Germinal center (tissue), 1 donor: ENCODE measurements around the gene ASIC4.
A peak's percentile ranks its signal among the peaks of the same experiment; 100 is the strongest.

Source experiments
- DNase-seq: peaks from one replicate; pipeline ENCODE4 v3.0.0; 2012; ENCODE audit warnings: mixed read lengths, low spot score

The ASIC4 gene

DNA sequence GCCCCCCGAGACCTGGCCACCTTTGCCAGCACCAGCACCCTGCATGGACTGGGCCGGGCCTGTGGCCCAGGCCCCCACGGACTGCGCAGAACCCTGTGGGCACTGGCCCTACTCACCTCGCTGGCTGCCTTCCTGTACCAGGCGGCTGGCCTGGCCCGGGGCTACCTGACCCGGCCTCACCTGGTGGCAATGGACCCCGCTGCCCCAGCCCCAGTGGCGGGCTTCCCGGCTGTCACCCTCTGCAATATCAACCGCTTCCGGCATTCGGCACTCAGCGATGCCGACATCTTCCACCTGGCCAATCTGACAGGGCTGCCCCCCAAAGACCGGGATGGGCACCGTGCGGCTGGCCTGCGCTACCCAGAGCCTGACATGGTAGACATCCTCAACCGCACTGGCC is 554 bp downstream of the ASIC4 start:
- no peak for DNase-seq

DNA sequence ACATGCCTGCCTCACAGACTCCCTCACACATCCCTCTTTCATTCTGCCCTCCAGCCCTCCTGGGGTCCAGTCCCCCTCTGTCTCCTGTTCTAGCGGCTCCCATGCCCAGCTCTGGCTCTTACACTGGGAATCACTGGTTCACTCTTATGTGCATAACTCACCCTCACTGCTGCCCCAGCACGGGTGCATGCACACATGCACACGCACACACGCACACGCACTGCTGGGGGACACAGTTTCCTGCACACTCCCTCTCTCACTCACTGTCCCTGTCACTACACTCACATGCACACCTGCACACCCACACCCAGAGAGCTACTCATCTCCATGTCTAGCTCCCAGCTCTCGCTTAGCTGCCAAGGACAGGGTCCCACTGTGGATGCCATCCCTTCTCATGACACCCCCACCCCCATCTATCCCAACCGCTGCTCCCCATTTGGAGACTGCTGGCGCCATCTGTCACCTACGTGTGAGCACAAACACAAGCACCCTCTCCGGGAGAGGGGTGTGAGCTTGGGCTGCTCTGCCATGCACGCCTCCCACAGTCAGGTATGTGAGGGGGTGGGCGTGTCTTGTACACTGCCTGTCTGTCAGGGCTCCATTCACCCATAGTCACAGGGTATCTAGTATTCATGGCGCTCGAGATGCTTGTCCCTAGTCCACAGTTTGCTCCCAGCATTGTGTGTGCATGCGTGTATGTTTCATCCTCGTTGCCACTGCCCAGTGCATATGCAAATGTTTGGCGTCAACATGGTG is 1.8 kb downstream of the ASIC4 start:
- DNase-seq: no peak

DNA sequence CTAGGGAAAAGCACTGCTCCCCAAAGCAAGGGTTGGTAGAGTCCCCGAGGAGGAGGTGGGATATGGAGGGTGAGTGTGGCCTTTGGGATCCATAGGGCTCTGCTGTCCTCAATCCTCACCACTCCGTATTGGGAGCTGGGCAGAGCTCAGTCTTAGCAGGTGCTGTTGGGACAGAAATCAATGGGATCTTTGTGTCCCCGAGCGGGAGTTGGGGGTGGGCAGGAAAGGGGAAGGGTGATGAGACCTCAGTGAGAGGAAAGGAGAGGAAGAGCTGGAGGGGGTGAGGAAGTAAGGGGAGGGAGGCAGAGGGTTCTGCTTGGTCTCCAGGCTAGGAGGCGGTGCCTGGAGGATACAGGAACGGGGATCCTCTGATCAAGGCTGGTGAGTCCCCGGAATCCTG is 2.6 kb downstream of the ASIC4 start:
- DNase-seq: no peak

GRCh38 chr2:219517954-219518778 is 3.9 kb downstream of the ASIC4 start:
- DNase-seq: no peak

DNA sequence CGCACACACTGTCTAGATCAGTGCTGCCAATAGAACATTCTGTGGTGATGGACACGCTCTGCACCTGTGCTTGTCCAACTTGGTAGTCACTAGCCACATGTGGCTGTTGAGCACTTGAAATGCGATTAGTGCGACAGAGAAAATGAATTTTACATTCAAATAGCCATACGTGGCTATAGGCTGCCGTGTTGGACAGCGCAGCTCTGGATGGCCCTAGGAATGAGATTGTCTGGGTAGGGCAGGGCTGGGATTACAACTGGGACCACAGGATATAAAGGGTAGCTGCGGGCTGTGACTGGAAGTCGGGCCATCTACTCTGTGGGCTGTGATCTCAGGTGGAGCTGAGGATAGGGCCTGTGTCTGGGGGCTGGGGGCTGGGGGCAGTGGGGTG is 5.2 kb downstream of the ASIC4 start:
- DNase-seq: no peak

DNA sequence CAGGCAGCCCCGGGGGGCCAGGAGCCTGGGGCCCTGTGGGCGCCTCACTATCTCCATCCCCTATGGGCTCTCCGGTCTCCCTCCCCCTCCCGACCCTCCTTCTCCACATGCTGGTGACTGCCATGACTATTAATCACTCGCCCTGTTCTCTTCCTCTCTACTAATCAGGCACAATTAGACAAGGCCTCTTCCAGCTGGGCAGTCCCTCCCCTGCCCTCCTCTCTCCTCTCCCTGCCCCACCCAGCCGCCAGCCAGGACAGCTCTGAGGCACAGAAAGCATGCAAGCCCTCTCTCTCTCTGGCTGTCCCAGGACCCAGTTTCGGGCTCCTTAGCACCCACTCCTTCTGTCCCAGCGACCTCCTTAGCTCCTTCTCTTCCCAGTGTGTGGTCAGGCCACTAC is 5.8 kb downstream of the ASIC4 start:
- DNase-seq: no peak

- no peak for DNase-seq
Observed at GRCh38 chr2:219521066-219521880, 7.0 kb downstream of the ASIC4 start.

- no peak for DNase-seq
Observed at GRCh38 chr2:219522111-219523030, 8.1 kb downstream of the ASIC4 start.

- no peak for DNase-seq
Observed at GRCh38 chr2:219523031-219523671, 8.9 kb downstream of the ASIC4 start.

DNA sequence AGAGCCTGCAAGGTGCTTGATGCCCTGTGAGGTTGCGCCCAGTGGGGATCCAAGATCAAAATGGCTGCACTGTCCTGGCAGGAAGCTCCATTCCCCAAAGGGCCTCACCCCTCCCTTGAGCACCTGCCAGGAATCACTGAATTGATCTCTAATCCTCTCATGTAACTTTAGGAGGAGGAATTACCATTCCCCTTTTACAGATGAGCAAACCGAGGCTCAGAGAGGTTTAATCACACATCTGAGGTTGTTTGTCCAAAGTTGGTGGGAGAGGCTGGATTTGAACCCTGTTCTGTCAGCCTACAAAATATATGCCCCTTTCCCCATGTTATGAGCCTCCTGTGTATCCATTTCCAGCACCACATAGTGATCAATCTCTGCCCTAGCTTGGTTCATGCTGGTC is 10.5 kb downstream of the ASIC4 start:
- no peak for DNase-seq

- no peak for DNase-seq
Observed at GRCh38 chr2:219525533-219526232, 11.4 kb downstream of the ASIC4 start.

- no peak for DNase-seq
Observed at GRCh38 chr2:219526320-219527075, 12.2 kb downstream of the ASIC4 start.

- no peak for DNase-seq
Observed at GRCh38 chr2:219527076-219527394, 12.8 kb downstream of the ASIC4 start.

DNA sequence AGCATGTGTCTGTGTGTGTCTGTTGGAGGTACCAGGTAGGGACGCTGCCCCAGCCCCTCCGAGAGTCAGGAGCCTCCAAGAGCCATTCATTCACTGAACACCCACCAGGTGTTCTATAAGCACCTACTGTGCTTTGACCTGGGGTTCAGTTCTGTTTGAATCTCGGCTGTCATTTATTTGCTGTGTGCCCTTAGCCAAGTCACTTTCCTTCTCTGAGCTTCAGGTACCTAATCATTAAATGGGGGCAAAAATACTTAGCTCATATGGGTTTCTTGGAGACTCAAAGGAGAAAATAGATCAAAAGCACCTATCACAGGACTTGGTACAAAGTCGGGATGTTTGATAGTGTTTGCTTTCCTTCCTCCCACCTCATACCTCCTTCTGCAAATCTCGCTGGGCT is 13.2 kb downstream of the ASIC4 start:
- no peak for DNase-seq

DNA sequence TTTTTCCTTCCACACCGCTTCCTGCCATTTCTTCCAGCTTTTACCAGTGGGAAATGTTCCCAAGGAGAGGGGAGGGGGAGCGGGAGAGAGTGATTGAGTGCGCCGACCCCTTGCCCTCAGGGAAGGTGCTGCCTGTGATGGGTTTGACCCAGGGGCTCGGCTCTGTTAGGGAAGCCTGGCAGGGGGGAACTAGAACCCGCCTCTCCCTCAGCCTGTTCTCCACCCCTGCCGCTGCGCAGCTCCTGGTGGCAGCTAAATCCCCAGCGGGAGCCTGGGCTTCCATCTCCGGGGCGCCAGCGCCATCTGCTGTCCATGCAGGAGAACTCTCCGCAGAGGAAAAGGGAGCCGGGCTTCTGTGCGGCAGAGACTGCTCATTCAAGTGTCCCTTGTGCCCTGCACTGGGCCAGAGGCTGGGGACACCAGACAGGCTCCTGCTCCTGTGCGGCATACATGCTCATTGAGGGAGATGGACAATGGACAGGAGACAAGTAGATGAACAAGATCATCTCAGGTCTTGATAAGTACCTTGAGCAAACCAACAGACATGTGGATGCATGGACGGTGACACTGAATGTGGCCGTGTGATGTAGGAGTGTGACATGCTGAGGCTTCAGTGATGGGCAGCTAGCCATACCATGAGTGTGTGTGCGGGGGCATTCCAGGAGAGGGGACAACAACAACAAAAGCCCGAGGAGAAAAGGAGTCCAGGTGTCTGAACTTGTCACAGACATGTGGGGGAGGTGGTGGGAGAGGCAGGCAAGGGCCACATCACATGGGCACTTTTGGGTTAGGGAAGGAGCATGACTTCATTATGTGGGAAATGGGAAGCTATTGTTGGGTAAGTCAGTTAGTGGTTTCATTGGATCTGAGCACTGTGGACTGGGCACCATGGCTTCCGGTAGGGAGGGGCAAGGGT is 16.0 kb downstream of the ASIC4 start:
- peak; percentile 86 for DNase-seq

DNA sequence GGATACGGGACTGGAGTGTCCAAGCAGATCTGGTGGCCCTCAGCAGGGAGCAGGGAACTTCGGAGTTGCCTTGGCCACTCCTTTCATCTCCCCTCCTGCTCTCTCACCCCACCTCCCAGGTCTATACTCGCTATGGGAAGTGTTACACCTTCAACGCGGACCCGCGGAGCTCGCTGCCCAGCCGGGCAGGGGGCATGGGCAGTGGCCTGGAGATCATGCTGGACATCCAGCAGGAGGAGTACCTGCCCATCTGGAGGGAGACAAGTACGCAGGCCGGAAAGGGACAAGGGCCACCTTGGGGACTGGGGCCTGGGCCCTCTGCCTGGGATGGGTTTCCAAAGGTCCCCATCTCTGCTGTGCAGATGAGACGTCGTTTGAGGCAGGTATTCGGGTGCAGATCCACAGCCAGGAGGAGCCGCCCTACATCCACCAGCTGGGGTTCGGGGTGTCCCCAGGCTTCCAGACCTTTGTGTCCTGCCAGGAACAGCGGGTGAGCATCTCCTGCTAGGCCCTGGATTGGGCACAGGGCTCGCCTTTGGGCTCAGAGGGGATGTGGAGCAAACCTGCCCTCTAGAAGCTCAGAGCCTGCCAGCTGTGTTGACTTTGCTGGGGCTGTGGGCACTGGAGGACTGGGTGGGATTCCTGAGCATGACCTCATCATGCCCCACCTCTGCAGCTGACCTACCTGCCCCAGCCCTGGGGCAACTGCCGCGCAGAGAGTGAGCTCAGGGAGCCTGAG is 17.5 kb downstream of the ASIC4 start:
- DNase-seq: no peak

- no peak for DNase-seq
Observed at GRCh38 chr2:219532378-219532649, 18.0 kb downstream of the ASIC4 start.

- no peak for DNase-seq
Observed at GRCh38 chr2:219533930-219534661, 19.8 kb downstream of the ASIC4 start.
